NCI-H2196 treated with DMSO at 0.1 percent for 48 hours (cell line): ENCODE data around the gene CNR2.
A peak's percentile ranks its signal among the peaks of the same experiment; 100 is the strongest.
"Not testable (repeated sequence)": the region's sequence is repeated elsewhere in the genome, so short reads cannot be mapped to it uniquely, and the experiment has no call there.

ENCODE experiments used
- DNase-seq: peaks from one replicate; lab custom pipeline; 2025; ENCODE audit not compliant: unreplicated experiment; lab: John Stamatoyannopoulos, UW

Gene CNR2

GRCh38 chr1:23838401-23838866, 74.7 kb downstream of the CNR2 start:
- no peak for DNase-seq

DNA sequence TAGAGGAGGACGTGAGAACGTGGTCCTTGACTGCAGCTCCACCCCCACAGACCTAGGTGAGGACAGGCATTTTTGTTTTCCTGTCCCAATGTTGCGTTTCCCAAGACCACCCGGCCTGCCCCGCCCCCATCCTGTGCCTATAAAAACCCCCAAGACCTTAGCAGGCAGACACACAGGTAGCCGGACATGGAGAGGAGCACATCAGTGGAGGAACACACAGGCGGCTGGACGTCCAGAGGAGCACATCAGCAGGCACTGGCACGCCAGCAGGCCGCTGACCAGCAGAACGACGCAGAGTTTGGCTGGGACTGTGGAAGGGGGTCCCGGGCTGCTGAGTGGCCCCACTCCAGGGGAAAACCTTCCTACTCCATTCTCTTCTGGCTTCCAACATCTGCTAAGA, 75.3 kb downstream of the CNR2 start:
- DNase-seq: no peak

DNA sequence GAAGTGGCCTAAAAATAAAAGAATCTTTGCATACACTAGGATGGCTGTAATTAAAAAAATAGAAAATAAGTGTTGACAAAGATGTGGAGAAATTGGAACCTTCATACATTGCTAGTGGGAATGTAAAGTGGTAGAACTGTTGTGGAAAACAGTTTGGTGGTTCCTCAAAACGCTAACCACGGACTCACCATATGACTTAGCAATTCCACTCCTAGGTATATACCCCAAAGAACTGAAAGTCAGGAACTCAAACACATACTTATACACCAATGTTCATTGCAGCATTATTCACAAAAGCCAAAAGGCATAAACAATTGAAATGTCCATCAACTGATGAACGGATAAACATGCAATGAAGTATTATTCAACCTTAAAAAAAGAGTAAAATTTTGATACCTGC, 77.1 kb downstream of the CNR2 start:
- no peak for DNase-seq

DNA sequence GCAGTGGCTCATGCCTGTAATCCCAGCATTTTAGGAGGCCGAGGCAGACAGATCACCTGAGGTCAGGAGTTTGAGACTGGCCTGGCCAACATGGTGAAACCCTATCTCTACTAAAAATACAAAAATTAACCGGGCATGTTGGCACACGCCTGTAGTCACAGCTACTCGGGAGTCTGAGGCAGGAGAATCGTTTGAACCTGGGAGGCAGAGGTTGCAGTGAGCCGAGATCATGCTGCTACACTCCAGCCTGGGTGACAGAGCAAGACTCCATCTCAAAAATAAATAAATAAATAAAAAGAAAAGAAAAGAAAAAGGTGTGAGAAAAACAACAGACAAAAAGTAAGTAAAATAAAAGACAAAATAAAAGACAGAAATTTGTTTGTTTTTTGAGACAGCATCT, 79.0 kb downstream of the CNR2 start:
- not testable (repeated sequence) for DNase-seq

DNA sequence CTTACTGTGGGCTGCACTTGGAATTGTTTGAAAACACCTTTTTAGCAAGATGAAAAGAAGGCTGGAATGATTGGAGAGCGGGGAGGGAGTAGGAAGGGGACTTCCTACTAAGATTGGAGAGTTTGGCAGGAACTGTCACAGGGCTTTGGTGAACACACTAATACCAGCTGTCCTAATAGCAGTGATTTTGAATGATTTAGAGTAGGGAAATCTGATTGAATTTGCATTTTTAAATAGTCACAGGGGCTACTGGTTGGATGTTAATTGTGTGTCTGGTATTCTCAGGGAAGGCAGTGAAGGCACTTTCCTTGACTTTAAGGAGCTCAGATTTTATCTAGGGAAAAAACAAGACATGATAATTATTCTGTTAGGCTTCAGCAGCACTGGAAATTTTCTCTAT, 85.4 kb downstream of the CNR2 start:
- DNase-seq: no peak

DNA sequence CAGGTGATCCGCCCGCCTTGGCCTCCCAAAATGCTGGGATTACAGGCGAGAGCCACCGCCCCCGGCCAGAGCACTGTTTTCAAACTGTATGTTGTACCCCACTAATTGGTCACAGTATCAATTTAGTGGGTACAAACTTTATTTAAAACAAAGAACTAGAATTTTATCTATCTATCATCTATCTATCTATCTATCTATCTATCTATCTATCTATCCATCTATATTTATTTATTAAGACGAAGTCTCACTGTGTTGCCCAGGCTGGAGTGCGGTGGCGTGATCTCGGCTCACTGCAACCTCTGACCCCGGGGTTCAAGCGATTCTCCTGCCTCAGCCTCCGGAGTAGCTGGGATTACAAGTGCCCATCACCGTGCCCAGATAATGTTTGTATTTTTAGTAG, 86.6 kb downstream of the CNR2 start:
- DNase-seq: not testable (repeated sequence)

- no peak for DNase-seq
These were observed 87.2 kb downstream of the CNR2 start for GRCh38 chr1:23825762-23826522.

- peak; percentile 83 for DNase-seq
These were observed 87.9 kb downstream of the CNR2 start, which contains the start of gene HMGCL for GRCh38 chr1:23825076-23825761. TSS of gene HMGCL (minus strand) at chr1:23825429. CDS start at chr1:23825415, 14 bp downstream.

DNA sequence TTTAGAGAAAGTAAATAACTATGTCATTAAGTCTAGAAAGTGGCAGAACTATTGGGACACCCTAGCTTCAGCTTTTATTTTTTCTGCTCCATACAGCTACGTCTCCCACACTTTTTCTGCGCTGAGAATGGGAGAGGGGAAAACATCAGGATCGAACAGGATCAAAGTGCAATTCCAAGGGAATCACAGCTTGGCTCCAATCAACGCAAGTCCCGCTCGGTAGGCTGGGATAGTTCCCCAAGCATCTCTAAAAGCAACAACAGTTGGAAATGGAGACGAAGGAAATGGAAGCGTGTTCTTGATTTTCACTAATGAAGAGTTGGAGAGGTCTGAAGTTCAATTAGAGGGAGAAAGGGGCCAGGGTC, 88.5 kb downstream of the CNR2 start:
- no peak for DNase-seq

- DNase-seq: no peak
These were observed 89.4 kb downstream of the CNR2 start for GRCh38 chr1:23823767-23824166.
